GM12878 (cell line): ENCODE data around the gene PLEKHG1. TPM values are rescaled to one million over a fixed set of nuclear protein-coding genes. Genes with fewer than 3 reads are reported as not detected.

ENCODE experiments used
- ATAC-seq: fragments of 200-7000 bp; cut with Tn5 transposase; 3 replicates; pipeline ENCODE4 v1.9.1; 2020; ENCODE audit warnings: mild to moderate bottlenecking, moderate library complexity
- BruUV-seq: library from RNA; stranded (reverse); fragments of 400-500 nt; replicated peaks from 2 replicates; lab custom pipeline; 2021; lab: Mats Ljungman, UMichigan
- CTCF ChIA-PET: fragments of 300-600 bp; sonication (Branson Sonifier 250); formaldehyde crosslinking; extraction: SDS; loops from one replicate; lab custom pipeline; 2021; ENCODE audit warnings: inconsistent platforms; lab: Yijun Ruan, JAX
- POLR2A ChIA-PET: fragments of 350-600 bp; formaldehyde crosslinking; extraction: SDS; loops from one replicate; lab custom pipeline; 2021; ENCODE audit warnings: inconsistent platforms; lab: Charles Lee
- RAD21 ChIA-PET: fragments of 300-600 bp; sonication (Branson Sonifier 250); formaldehyde crosslinking; loops from one replicate; lab custom pipeline; 2023; ENCODE audit warnings: antibody characterized with exemption; ENCODE audit not compliant: unreplicated experiment; lab: Charles Lee
- SMC1A ChIA-PET: fragments of 300-600 bp; sonication (Branson Sonifier 250); formaldehyde crosslinking; loops from one replicate; lab custom pipeline; 2023; ENCODE audit not compliant: unreplicated experiment, uncharacterized antibody; lab: Charles Lee
- DNase-seq: peaks from one replicate; pipeline ENCODE4 v3.0.0-alpha.2; 2011; ENCODE audit warnings: low read depth, low spot score
- FAIRE-seq: peaks from 3 replicates; lab custom pipeline; 2011; peaks lifted over from hg19 to GRCh38; lab: Jason Lieb, UNC
- H2AFZ ChIP-seq: 2 replicates; pipeline ENCODE4 v1.6.0; 2011; ENCODE audit warnings: low read depth, low read length, control low read depth; ENCODE audit not compliant: control insufficient read depth
- H3K27ac ChIP-seq: 2 replicates; pipeline ENCODE4 v1.5.1; 2011; ENCODE audit warnings: control low read depth; ENCODE audit not compliant: control insufficient read depth, insufficient read depth
- H3K27me3 ChIP-seq, 2 experiments: replicated peaks in 1 of 2; 2 replicates each; pipeline versions ENCODE4 v1.6.0 to v1.6.1; 2011; ENCODE audit warnings: low read length in 1 of 2; ENCODE audit not compliant: control insufficient read depth in 2 of 2, insufficient read depth in 2 of 2
- H3K36me3 ChIP-seq, 2 experiments: 2 replicates each; pipeline ENCODE4 v1.5.1; 2011; ENCODE audit warnings: low read length in 1 of 2; ENCODE audit not compliant: control insufficient read depth in 2 of 2, insufficient read depth in 2 of 2
- H3K4me1 ChIP-seq: 2 replicates; pipeline ENCODE4 v1.6.1; 2011; ENCODE audit warnings: mild to moderate bottlenecking, low read length, moderate library complexity, mixed read lengths; ENCODE audit not compliant: control insufficient read depth, insufficient read depth
- H3K4me2 ChIP-seq: 2 replicates; pipeline ENCODE4 v1.6.0; 2011; ENCODE audit warnings: control low read depth; ENCODE audit not compliant: control insufficient read depth, insufficient read depth
- H3K4me3 ChIP-seq: fragments of 200-600 bp; sonication (generic); 2 replicates; pipeline ENCODE4 v1.5.1; 2016
- H3K79me2 ChIP-seq: 2 replicates; pipeline ENCODE4 v1.6.0; 2011; ENCODE audit warnings: low read length; ENCODE audit not compliant: control insufficient read depth, insufficient read depth
- H3K9ac ChIP-seq: 2 replicates; pipeline ENCODE4 v1.8.0; 2011; ENCODE audit warnings: low read length, control low read depth, mixed read lengths; ENCODE audit not compliant: control insufficient read depth, insufficient read depth
- H3K9me3 ChIP-seq: replicated peaks from 3 replicates; pipeline ENCODE4 v1.5.1; 2011; ENCODE audit warnings: mild to moderate bottlenecking, low read length; ENCODE audit not compliant: control insufficient read depth, insufficient read depth
- H4K20me1 ChIP-seq: 2 replicates; pipeline ENCODE4 v1.6.0; 2011; ENCODE audit not compliant: control insufficient read depth, insufficient read depth
- ASH2L ChIP-seq: fragments of 300-600, 200-600 bp; sonication (generic); IDR thresholded peaks from 2 replicates; pipeline ENCODE4 v1.6.1; 2017; ENCODE audit warnings: low read depth, mild to moderate bottlenecking, borderline replicate concordance
- DPF2 ChIP-seq: fragments of 450-650 bp; IDR thresholded peaks from 2 replicates; pipeline ENCODE4 v1.6.1; 2017; ENCODE audit warnings: mild to moderate bottlenecking
- NFIC ChIP-seq: IDR thresholded peaks from 2 replicates; pipeline ENCODE4 v1.6.1; 2012; ENCODE audit warnings: low read depth, mild to moderate bottlenecking, inconsistent platforms, low read length, moderate library complexity
- NR2C1 ChIP-seq: fragments of 450-650 bp; IDR thresholded peaks from 2 replicates; pipeline ENCODE4 v1.6.1; 2017; ENCODE audit warnings: antibody characterized with exemption, mild to moderate bottlenecking, moderate library complexity
- WGBS: methylation state at CpG from one replicate; pipeline ENCODE4 v1.1.6; 2016; ENCODE audit warnings: low lambda C conversion rate; ENCODE audit not compliant: insufficient replicate concordance, insufficient coverage; ENCODE audit errors: missing lambda C conversion rate; 5-methylcytosine and 5-hydroxymethylcytosine counted together
- in situ Hi-C: fragments of 300-500 bp; cut with MboI; formaldehyde crosslinking; loops from 9 replicates; pipeline ENCODE4 v1.14.3; 2018; ENCODE audit warnings: mixed read lengths
- intact Hi-C: fragments of 100-400 bp; cut with micrococcal nuclease; formaldehyde crosslinking; loops from one replicate; pipeline ENCODE4 v1.14.2; 2022; ENCODE audit not compliant: unreplicated experiment
- polyA plus RNA-seq, 11 experiments: library from polyadenylated mRNA; depleted of rRNA in 4 of 11; unstranded in 6 of 11; stranded (reverse) in 5 of 11; fragments of >200 nt; fragmentation: Nextera tagmentation in 4 of 11; fragmentation: Illumina TruSeq in 1 of 11; extraction: Ambion mirVana in 4 of 11; extraction: Trizol in 1 of 11; gene quantifications; 1 replicate in 1 of 11; 2 replicates in 10 of 11; pipeline versions ENCODE4 v1.2.1 to v1.2.3, GENCODE V29; 2011 to 2016; ENCODE audit warnings: inconsistent platforms in 2 of 11, missing spikeins in 2 of 11, low read depth in 1 of 11
- total RNA-seq, 4 experiments: library from RNA; depleted of rRNA in 3 of 4; stranded (reverse); fragments of >200 nt in 3 of 4; fragmentation: Illumina TruSeq in 1 of 4; extraction: Trizol in 1 of 4; gene quantifications; 2 replicates each; pipeline versions ENCODE4 v1.2.1 to v1.2.3, GENCODE V29; 2013 to 2021
- TF ChIP-seq, protein P1 (sequence below), 3 experiments: IDR thresholded peaks in 2 of 3; conservative IDR thresholded peaks in 1 of 3; 2 replicates each; pipeline ENCODE4 v1.5.1; 2011; ENCODE audit warnings: low read depth in 3 of 3, low read length in 3 of 3, mild to moderate bottlenecking in 3 of 3, control low read depth in 2 of 3, moderate library complexity in 2 of 3, inconsistent platforms in 1 of 3, mixed read lengths in 1 of 3; ENCODE audit not compliant: control insufficient read depth in 2 of 3, insufficient read depth in 1 of 3; ENCODE audit errors: extremely low read depth in 1 of 3

The PLEKHG1 gene
- total and polyA plus RNA-seq, 10 of the 15 experiments (the other 5 are each of a cell fraction or from before 2014, with no cell fraction given) = 0.77 to 17.2 (median 4.9) TPM

DNA sequence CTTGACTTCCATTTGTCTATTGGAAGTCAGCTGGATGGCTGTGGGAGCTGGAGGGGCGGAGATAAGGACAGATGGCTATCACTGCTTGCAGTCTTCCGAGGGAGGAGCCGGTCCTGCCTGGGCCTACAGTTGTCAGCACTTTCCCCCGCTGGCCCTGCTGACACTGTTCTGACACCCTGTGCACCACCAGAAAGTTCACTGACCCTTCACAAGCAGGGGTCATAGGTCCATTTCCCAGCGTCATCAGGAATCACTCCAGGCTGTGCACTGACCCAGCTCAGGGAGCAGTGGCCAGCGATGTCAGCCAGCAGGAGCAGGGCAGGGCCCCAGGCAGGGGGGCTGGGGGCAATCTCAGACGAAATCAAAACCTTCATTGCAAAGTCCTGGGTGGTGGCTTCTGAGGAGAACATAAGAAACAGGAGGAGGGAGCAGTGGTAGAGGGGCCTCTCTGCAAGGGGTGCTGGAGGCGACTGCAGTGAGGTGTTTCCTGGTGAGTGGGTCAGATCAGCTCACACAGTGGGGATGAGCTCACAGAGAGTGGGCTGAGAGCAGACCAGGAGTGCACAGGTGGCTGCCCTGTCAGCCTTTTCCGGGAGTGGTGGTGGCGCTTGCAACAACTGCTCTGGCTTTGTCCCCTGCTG, 26.5 kb upstream of the PLEKHG1 start (continued):
- TF ChIP-seq, protein P1, sequence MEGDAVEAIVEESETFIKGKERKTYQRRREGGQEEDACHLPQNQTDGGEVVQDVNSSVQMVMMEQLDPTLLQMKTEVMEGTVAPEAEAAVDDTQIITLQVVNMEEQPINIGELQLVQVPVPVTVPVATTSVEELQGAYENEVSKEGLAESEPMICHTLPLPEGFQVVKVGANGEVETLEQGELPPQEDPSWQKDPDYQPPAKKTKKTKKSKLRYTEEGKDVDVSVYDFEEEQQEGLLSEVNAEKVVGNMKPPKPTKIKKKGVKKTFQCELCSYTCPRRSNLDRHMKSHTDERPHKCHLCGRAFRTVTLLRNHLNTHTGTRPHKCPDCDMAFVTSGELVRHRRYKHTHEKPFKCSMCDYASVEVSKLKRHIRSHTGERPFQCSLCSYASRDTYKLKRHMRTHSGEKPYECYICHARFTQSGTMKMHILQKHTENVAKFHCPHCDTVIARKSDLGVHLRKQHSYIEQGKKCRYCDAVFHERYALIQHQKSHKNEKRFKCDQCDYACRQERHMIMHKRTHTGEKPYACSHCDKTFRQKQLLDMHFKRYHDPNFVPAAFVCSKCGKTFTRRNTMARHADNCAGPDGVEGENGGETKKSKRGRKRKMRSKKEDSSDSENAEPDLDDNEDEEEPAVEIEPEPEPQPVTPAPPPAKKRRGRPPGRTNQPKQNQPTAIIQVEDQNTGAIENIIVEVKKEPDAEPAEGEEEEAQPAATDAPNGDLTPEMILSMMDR (IDR thresholded peaks at IDR 0.05 in 2 of 3, conservative IDR thresholded peaks at IDR 0.05 in 1 of 3; ENCODE audit: control insufficient read depth in 2 of 3, extremely low read depth in 1 of 3, insufficient read depth in 1 of 3, low read depth in 3 of 3, low read length in 3 of 3) = no peak

DNA sequence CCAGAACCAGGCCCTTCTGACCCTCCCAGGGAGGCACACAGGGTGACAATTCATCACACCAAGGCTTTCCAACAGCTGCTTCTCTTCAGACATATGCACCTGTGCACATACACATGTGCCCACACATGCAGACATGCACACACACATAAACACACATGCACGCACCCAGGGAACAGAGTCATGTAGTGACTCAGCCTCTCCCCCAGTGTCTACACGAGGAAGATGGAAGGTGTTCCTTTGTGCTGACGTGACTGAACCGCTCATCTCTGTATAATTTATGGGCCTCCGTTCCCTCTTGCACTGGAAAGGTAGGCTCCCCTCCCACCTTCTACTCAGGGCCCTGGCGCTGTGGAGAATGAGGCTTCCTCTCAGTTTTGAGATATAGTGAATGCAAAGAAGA, 23.8 kb upstream of the PLEKHG1 start:
- no peaks in the 10 kb centered on the region for H3K79me2 ChIP-seq
- 60% methylated on average over 6 of the region's 6 CpGs for WGBS
- no peak overlapping the region for H3K4me2 ChIP-seq
- no peak for FAIRE-seq
- in situ Hi-C loops (no loop called here), intact Hi-C loops (no loop called here)
- ATAC-seq = no peak
- no peak overlapping the region for H3K27ac ChIP-seq
- H3K9me3 ChIP-seq = no peaks in the 10 kb centered on the region
- no peak overlapping the region for H3K4me3 ChIP-seq
- H3K4me1 ChIP-seq = peaks cover 5% of the 10 kb centered on the region; the same call in 1 of the 2 replicates
- TF ChIP-seq ASH2L = no peak
- TF ChIP-seq DPF2 = no peak
- no peak for TF ChIP-seq NFIC
- no peak for TF ChIP-seq NR2C1
- TF ChIP-seq, all 136 proteins: peak for 0
- no peak overlapping the region for H2AFZ ChIP-seq
- BruUV-seq = no TSS peak
- ChIA-PET CTCF (no interaction called here), SMC1A (no interaction called here), POLR2A (no interaction called here), RAD21 (no interaction called here)
- H3K9ac ChIP-seq = no peak overlapping the region
- no peaks in the 10 kb centered on the region for H3K36me3 ChIP-seq
- H3K27me3 ChIP-seq = peaks cover 0 to 3% of the 10 kb centered on the region in 2 experiments; a peak in 3 of 4 replicates
- DNase-seq = no peak
- no peaks in the 10 kb centered on the region for H4K20me1 ChIP-seq
